T-cell (primary cell): ENCODE results near the gene CTNNA3. TPM values are rescaled to one million over a fixed set of nuclear protein-coding genes. Genes with fewer than 3 reads are reported as not detected.
"Not testable (repeated sequence)": the region's sequence is repeated elsewhere in the genome, so short reads cannot be mapped to it uniquely, and the experiment has no call there.

Experiments
- ATAC-seq, 4 experiments: fragments of 200-7000 bp in 3 of 4; fragments of 150-1000 bp in 1 of 4; cut with Tn5 transposase; replicated peaks in 1 of 4; 1 replicate in 3 of 4; 2 replicates in 1 of 4; pipeline ENCODE4 v1.10.0; 2021; ENCODE audit warnings: moderate library complexity in 3 of 4, mild to moderate bottlenecking in 2 of 4, moderate number of reproducible peaks in 1 of 4
- CTCF ChIA-PET, 2 donors: fragments of 300-600 bp; sonication (Branson Sonifier 250); formaldehyde crosslinking; loops; one replicate each; lab custom pipeline; 2022; ENCODE audit warnings: antibody characterized with exemption in 2 of 2; lab: Charles Lee
- POLR2A ChIA-PET, 2 donors: fragments of 300-600 bp; sonication (Branson Sonifier 250); formaldehyde crosslinking; loops; one replicate each; lab custom pipeline; 2022; ENCODE audit warnings: antibody characterized with exemption in 2 of 2; lab: Charles Lee
- DNase-seq, 35 experiments: peaks; one replicate each; pipeline versions ENCODE4 v3.0.0 to v3.0.0-alpha.2; 2013 to 2023
- H3K27ac ChIP-seq: one replicate; pipeline ENCODE4 v1.5.1; 2013; ENCODE audit warnings: low read length
- H3K27me3 ChIP-seq, 2 experiments: replicated peaks in 1 of 2; 1 replicate in 1 of 2; 2 replicates in 1 of 2; pipeline versions ENCODE4 v1.6.1 to v1.7.0; 2013; ENCODE audit warnings: low read length in 1 of 2, mixed read lengths in 1 of 2; ENCODE audit not compliant: control insufficient read depth in 2 of 2, insufficient read depth in 2 of 2; ENCODE audit errors: extremely low read depth in 1 of 2
- H3K36me3 ChIP-seq, 2 donors: 1 replicate in 1 of 2; 2 replicates in 1 of 2; pipeline versions ENCODE4 v1.6.1 to v1.7.0; 2013; ENCODE audit warnings: low read length in 1 of 2; ENCODE audit not compliant: control insufficient read depth in 2 of 2, insufficient read depth in 1 of 2; ENCODE audit errors: extremely low read depth in 1 of 2
- H3K4me1 ChIP-seq, 2 experiments: 1 replicate in 1 of 2; 2 replicates in 1 of 2; pipeline versions ENCODE4 v1.6.1 to v1.7.0; 2013; ENCODE audit warnings: low read length in 2 of 2, mixed read lengths in 1 of 2; ENCODE audit not compliant: insufficient read depth in 2 of 2, control insufficient read depth in 1 of 2; ENCODE audit errors: extremely low read depth in 1 of 2
- H3K4me3 ChIP-seq, 2 donors: 1 replicate in 1 of 2; 2 replicates in 1 of 2; pipeline versions ENCODE4 v1.5.1 to v1.7.0; 2013; ENCODE audit warnings: mild to moderate bottlenecking in 2 of 2, low read length in 1 of 2, moderate library complexity in 1 of 2; ENCODE audit not compliant: control insufficient read depth in 1 of 2; ENCODE audit errors: extremely low read depth in 1 of 2
- H3K9me3 ChIP-seq: 2 replicates; pipeline ENCODE4 v1.7.0; 2013
- H3K27ac Mint-ChIP-seq, 2 donors: one replicate each; pipeline ENCODE4 v1.8.0; 2020 to 2021; ENCODE audit warnings: mild to moderate bottlenecking in 2 of 2, mixed read lengths in 2 of 2
- H3K27me3 Mint-ChIP-seq, 2 donors: one replicate each; pipeline ENCODE4 v1.8.0; 2021 to 2022; ENCODE audit warnings: mixed read lengths in 2 of 2
- H3K36me3 Mint-ChIP-seq: one replicate; pipeline ENCODE4 v1.8.0; 2021; ENCODE audit warnings: mixed read lengths
- H3K4me1 Mint-ChIP-seq, 3 donors: one replicate each; pipeline ENCODE4 v1.8.0; 2020 to 2022; ENCODE audit warnings: mixed read lengths in 3 of 3, mild to moderate bottlenecking in 1 of 3
- H3K4me3 Mint-ChIP-seq, 3 donors: one replicate each; pipeline ENCODE4 v1.8.0; 2020 to 2022; ENCODE audit warnings: mild to moderate bottlenecking in 3 of 3, mixed read lengths in 3 of 3, moderate library complexity in 3 of 3
- H3K9me3 Mint-ChIP-seq, 3 donors: one replicate each; pipeline ENCODE4 v1.8.0; 2020 to 2022; ENCODE audit warnings: mixed read lengths in 3 of 3
- WGBS: methylation state at CpG from one replicate; pipeline ENCODE4 v1.1.5; 2013; ENCODE audit warnings: missing lambda C conversion rate; ENCODE audit not compliant: insufficient coverage; 5-methylcytosine and 5-hydroxymethylcytosine counted together
- total RNA-seq, 35 experiments: library from RNA in 6 of 35; stranded (reverse) in 6 of 35; fragments of 120-200 nt in 1 of 35; gene quantifications; one replicate each; pipeline versions ENCODE4 v1.2.1 to v1.2.4 and lab custom pipeline; 2013 to 2026

The CTNNA3 gene
- total RNA-seq, 5 donors from 2014 or later (not counting 1 experiment from before 2014, with no cell fraction given): 0.88 TPM; not detected in 4

DNA sequence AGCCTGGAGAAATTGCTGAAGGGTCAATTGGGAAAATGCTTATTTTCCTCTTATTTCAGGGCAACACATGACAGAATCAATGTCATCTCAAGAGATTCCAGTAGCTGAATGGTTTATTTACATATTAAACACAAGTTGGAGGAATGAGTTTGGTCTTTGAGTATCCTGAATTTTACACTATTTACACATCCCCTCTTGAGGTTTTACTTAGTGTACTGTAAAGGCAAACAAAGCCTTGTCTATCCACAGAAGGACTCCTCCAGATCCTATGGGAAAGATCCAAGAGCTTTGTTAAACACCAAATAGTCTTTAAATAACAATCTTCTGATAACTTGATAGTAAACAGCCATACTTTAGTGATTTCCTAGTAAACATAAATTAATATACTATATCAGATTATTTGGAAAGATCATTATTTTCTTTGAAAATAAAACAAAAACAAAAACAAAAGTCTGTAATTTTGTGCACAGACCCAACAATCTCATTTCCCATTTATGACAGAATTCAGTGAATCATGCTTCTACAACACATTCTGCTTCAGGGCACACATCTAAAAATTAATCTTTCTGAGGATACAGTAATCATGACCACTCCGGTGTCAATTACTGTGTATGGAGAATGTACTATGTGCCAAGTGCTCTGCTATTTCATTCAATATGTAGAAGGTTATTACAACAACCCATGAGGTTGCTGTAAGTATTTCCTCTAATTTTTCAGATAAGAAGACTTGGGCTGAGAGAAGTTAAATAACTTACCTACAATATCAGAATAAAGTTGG, 1345.2 kb downstream of the CTNNA3 start:
- H3K4me3 ChIP-seq: no peak overlapping the region
- H3K9me3 ChIP-seq: no peaks in the 10 kb centered on the region
- Mint-ChIP-seq H3K27me3 (no peaks in the 10 kb centered on the region), H3K4me1 (no peaks in the 10 kb centered on the region), H3K36me3 (no peaks in the 10 kb centered on the region), H3K4me3 (no peak overlapping the region), H3K27ac (no peak overlapping the region), H3K9me3 (peaks cover 7 to 9% (median 8%) of the 10 kb centered on the region in 3 donors)
- ATAC-seq (no peak), DNase-seq (no peak)
- WGBS: no CpG with 5 or more reads among the region's 1 CpG
- H3K27me3 ChIP-seq: no peaks in the 10 kb centered on the region
- CTCF ChIA-PET: interaction anchor here in 1 of 2 donors (0.7 kb wide), 2 partner anchors 12 to 130 kb away, joined by 3 to 4 read pairs; no protein-coding TSS in a partner anchor
- no peak overlapping the region for H3K27ac ChIP-seq
- H3K36me3 ChIP-seq: no peaks in the 10 kb centered on the region
- POLR2A ChIA-PET: no interaction called here
- no peaks in the 10 kb centered on the region for H3K4me1 ChIP-seq

DNA sequence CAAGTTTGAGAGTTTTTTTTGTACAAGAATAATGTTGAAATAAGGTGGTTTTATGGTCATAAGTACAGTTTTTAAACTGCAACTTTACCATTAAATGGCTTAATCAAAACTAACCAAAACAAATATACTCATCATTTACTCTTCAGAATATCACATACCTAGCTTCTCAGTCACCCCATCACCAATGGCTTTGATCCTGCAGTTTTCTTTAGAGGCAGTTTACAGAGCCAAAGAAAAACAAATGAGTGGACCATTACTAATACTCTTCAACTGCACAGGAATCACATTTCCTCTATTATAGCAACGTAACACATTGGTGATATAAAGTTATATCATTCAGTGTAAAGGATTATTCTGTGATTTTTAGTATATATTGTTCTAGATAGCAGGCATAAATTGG, 1346.3 kb downstream of the CTNNA3 start:
- Mint-ChIP-seq H3K27me3 (no peaks in the 10 kb centered on the region), H3K4me1 (no peaks in the 10 kb centered on the region), H3K4me3 (no peak overlapping the region), H3K27ac (no peak overlapping the region), H3K9me3 (peaks cover 7 to 9% (median 8%) of the 10 kb centered on the region in 3 donors), H3K36me3 (no peaks in the 10 kb centered on the region)
- ATAC-seq (no peak), DNase-seq (no peak)
- Histone ChIP-seq H3K27me3 (no peaks in the 10 kb centered on the region), H3K4me3 (no peak overlapping the region), H3K27ac (no peak overlapping the region), H3K36me3 (no peaks in the 10 kb centered on the region), H3K9me3 (no peaks in the 10 kb centered on the region), H3K4me1 (no peaks in the 10 kb centered on the region)
- ChIA-PET POLR2A (interaction anchor here in 1 of 2 donors (0.6 kb wide), 1 partner anchor 549 kb away, joined by 3 read pairs; no protein-coding TSS in a partner anchor), CTCF (interaction anchor here in 1 of 2 donors (0.7 kb wide), 2 partner anchors 11 to 129 kb away, joined by 3 to 4 read pairs; no protein-coding TSS in a partner anchor)
- no CpG with 5 or more reads among the region's 1 CpG for WGBS

DNA sequence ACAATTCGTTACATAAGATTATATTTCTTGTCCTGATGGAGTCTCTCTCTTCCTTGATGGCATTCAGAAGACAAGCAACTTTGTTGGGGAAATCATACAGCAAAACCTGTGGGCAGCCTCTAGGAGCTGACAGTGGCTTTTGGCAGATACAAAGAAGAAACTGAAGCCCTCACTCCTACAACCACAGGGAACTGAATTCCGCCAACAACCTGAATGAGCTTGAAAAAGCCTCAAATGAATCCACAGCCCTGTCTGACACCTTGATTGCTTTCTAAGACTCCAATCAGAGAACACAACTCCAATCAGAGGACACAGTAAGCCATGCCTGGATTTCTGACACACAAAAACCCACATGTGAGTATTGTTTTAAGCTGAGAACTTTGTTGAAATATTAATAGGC, 1346.9 kb downstream of the CTNNA3 start:
- WGBS: 71% methylated on average over 1 of the region's 2 CpGs
- H3K4me1 Mint-ChIP-seq: no peaks in the 10 kb centered on the region

DNA sequence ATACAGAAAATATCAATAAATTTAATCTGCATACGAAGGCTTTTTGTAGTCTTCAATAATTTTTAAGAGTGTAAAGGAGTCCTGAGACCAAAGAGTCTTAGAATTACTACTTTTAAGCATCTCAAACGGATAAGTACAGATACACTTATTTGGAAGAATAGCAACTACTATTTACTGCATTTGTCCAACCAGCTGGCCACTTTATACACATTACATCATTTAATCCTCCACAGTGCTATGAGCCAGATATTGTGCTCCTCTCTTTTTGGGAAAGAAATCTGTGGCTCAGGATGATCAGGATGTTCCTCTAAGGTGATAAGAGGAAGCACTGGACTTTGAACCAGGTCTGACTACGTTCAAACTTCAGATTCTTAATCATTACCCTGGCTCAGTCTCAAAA, 1358.8 kb downstream of the CTNNA3 start:
- Mint-ChIP-seq H3K36me3 (no peaks in the 10 kb centered on the region), H3K27ac (no peak overlapping the region), H3K9me3 (peaks cover 12 to 21% (median 18%) of the 10 kb centered on the region in 3 donors), H3K27me3 (no peaks in the 10 kb centered on the region), H3K4me1 (no peaks in the 10 kb centered on the region), H3K4me3 (no peak overlapping the region)
- DNase-seq (no peak), ATAC-seq (no peak)
- ChIA-PET POLR2A (interaction anchor here in 1 of 2 donors (0.6 kb wide), 1 partner anchor 278 kb away, joined by 3 read pairs; no protein-coding TSS in a partner anchor), CTCF (no interaction called here)
- no peaks in the 10 kb centered on the region for H3K36me3 ChIP-seq
- H3K4me3 ChIP-seq: no peak overlapping the region
- WGBS: no CpG with 5 or more reads among the region's 3 CpGs
- peaks cover 3% of the 10 kb centered on the region for H3K9me3 ChIP-seq
- no peaks in the 10 kb centered on the region for H3K27me3 ChIP-seq
- no peaks in the 10 kb centered on the region for H3K4me1 ChIP-seq
- H3K27ac ChIP-seq: no peak overlapping the region

More for the DNA sequence above, 1346.9 kb downstream of the CTNNA3 start:
- Histone ChIP-seq H3K36me3 (no peaks in the 10 kb centered on the region), H3K4me1 (no peaks in the 10 kb centered on the region), H3K9me3 (no peaks in the 10 kb centered on the region), H3K4me3 (no peak overlapping the region), H3K27me3 (no peaks in the 10 kb centered on the region), H3K27ac (no peak overlapping the region)
- Mint-ChIP-seq H3K36me3 (no peaks in the 10 kb centered on the region), H3K27ac (no peak overlapping the region), H3K4me3 (no peak overlapping the region), H3K9me3 (peaks cover 7 to 9% (median 8%) of the 10 kb centered on the region in 3 donors), H3K27me3 (no peaks in the 10 kb centered on the region)
- no peak for ATAC-seq
- no peak for DNase-seq
- POLR2A ChIA-PET: interaction anchor here in 1 of 2 donors (0.6 kb wide), 1 partner anchor 549 kb away, joined by 3 read pairs; no protein-coding TSS in a partner anchor
- CTCF ChIA-PET: no interaction called here

DNA sequence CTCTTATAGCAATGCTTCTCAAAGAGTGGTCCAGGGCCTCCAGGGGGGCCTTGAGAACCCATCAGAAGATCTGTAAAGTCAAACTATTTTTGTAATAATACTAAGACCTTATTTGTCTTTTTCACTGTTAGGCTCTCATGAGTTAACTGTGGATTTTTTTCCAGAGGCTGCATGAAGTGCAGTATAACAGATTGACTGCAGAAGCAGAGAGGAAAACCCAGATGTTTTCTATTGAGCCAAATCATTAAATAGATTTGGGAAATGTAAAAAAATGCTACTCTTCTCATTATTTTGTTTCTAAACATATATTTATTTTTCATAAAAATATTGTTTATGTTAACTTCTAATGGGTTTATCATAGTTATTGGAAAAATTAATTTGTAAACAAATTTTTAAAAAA, 1359.2 kb downstream of the CTNNA3 start:
- ChIA-PET POLR2A (no interaction called here), CTCF (no interaction called here)
- no peaks in the 10 kb centered on the region for H3K4me1 Mint-ChIP-seq
- no peaks in the 10 kb centered on the region for H3K36me3 Mint-ChIP-seq
- H3K27ac Mint-ChIP-seq: no peak overlapping the region
- H3K27ac ChIP-seq: no peak overlapping the region
- H3K36me3 ChIP-seq: no peaks in the 10 kb centered on the region
- H3K9me3 Mint-ChIP-seq: peaks cover 12 to 21% (median 18%) of the 10 kb centered on the region in 3 donors
- no peak overlapping the region for H3K4me3 Mint-ChIP-seq
- ATAC-seq (no peak), DNase-seq (no peak)
- no peak overlapping the region for H3K4me3 ChIP-seq
- H3K4me1 ChIP-seq: no peaks in the 10 kb centered on the region
- no peaks in the 10 kb centered on the region for H3K27me3 ChIP-seq
- H3K27me3 Mint-ChIP-seq: no peaks in the 10 kb centered on the region
- H3K9me3 ChIP-seq: peaks cover 3% of the 10 kb centered on the region

DNA sequence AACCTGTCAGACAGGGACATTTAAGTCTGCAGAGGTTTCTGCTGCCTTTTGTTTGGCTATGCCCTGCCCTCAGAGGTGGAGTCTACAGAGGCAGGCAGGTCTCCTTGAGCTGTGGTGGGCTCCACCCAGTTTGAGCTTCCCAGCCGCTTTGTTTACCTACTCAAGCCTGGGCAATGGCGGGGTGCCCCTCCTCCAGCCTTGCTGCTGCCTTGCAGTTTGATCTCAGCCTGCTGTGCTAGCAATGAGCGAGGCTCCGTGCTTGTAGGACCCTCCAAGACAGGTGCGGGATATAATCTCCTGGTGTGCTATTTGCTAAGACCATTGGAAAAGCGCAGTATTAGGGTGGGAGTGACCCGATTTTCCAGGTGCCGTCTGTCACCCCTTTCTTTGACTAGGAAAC, 1360.2 kb downstream of the CTNNA3 start:
- DNase-seq, H3K27me3 Mint-ChIP-seq, H3K4me3 Mint-ChIP-seq, POLR2A ChIA-PET, H3K27ac Mint-ChIP-seq, H3K27me3 ChIP-seq, H3K36me3 ChIP-seq, ATAC-seq, H3K4me1 Mint-ChIP-seq, H3K36me3 Mint-ChIP-seq, H3K27ac ChIP-seq, H3K4me3 ChIP-seq, CTCF ChIA-PET, H3K9me3 ChIP-seq, H3K4me1 ChIP-seq: not testable (repeated sequence)
- H3K9me3 Mint-ChIP-seq: peaks cover 12 to 19% (median 18%) of the 10 kb centered on the region in 3 donors
- 91% methylated on average over 7 of the region's 8 CpGs for WGBS
